HG03103 (cell line): ENCODE measurements around the gene EEF1E1.

ENCODE experiments used
- ATAC-seq: cut with Tn5 transposase; IDR thresholded peaks from one replicate; pipeline ENCODE4 v1.9.1; 2021; ENCODE audit warnings: low read depth; ENCODE audit not compliant: unreplicated experiment

EEF1E1 gene

GRCh38 chr6:8102122-8102958 lies at the start of gene EEF1E1:
EEF1E1 (minus strand) TSS chr6:8102548; CDS start chr6:8102521, 27 bp downstream.
- peak; percentile 99 for ATAC-seq

- ATAC-seq = no peak
Measured at GRCh38 chr6:8149350-8149749, 47.0 kb upstream of the EEF1E1 start.

- no peak for ATAC-seq
Measured at GRCh38 chr6:8143945-8144344, 41.6 kb upstream of the EEF1E1 start.

- ATAC-seq = no peak
Measured at GRCh38 chr6:8139451-8139850, 37.1 kb upstream of the EEF1E1 start.

- no peak for ATAC-seq
Measured at GRCh38 chr6:8137529-8137939, 35.2 kb upstream of the EEF1E1 start.

GRCh38 chr6:8135276-8135675 lies 32.9 kb upstream of the EEF1E1 start:
- no peak for ATAC-seq

GRCh38 chr6:8132130-8132529 lies 29.8 kb upstream of the EEF1E1 start:
- no peak for ATAC-seq

- peak; percentile 78 for ATAC-seq
Measured at GRCh38 chr6:8131265-8131897, 29.0 kb upstream of the EEF1E1 start.

GRCh38 chr6:8130399-8130798 lies 28.1 kb upstream of the EEF1E1 start:
- ATAC-seq = no peak

GRCh38 chr6:8123236-8123635 lies 20.9 kb upstream of the EEF1E1 start:
- ATAC-seq = no peak

- ATAC-seq = no peak
Measured at GRCh38 chr6:8114956-8115355, 12.6 kb upstream of the EEF1E1 start.

GRCh38 chr6:8113131-8113654 lies 10.8 kb upstream of the EEF1E1 start:
- no peak for ATAC-seq

- no peak for ATAC-seq
Measured at GRCh38 chr6:8110725-8111124, 8.4 kb upstream of the EEF1E1 start.

- no peak for ATAC-seq
Measured at GRCh38 chr6:8110117-8110721, 7.9 kb upstream of the EEF1E1 start.

GRCh38 chr6:8108759-8109539 lies 6.6 kb upstream of the EEF1E1 start:
- no peak for ATAC-seq

- no peak for ATAC-seq
Measured at GRCh38 chr6:8108031-8108660, 5.8 kb upstream of the EEF1E1 start.

- ATAC-seq = no peak
Measured at GRCh38 chr6:8105791-8106190, 3.4 kb upstream of the EEF1E1 start.

GRCh38 chr6:8103726-8104125 lies 1.4 kb upstream of the EEF1E1 start:
- no peak for ATAC-seq

- ATAC-seq = no peak
Measured at GRCh38 chr6:8100159-8100854, 2.0 kb downstream of the EEF1E1 start.

GRCh38 chr6:8090650-8091049 lies 11.7 kb downstream of the EEF1E1 start:
- no peak for ATAC-seq
